Measurements from ENCODE around the gene SIM2.

Gene SIM2

DNA sequence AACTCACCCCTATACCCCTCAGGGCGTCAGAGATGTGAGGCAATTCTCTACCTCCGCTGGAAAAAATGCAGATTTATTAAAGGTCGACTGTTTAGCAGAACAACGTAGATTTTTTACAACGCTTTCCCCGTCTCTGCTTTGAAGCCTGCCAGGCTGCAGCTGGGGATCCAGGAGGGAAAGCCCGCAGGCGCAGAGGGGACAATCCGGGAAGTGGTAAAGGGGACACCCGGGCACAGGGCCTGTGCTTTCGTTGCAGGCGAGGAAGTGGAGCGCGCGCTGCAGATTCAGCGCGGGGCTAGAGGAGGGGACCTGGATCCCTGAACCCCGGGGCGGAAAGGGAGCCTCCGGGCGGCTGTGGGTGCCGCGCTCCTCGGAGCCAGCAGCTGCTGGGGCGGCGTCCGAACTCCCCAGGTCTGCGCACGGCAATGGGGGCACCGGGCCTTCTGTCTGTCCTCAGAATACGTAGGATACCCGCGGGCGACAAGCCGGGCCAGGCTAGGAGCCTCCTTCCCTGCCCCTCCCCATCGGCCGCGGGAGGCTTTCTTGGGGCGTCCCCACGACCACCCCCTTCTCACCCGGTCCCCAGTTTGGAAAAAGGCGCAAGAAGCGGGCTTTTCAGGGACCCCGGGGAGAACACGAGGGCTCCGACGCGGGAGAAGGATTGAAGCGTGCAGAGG is 5.5 kb downstream of the SIM2 start:
- Histone ChIP-seq H3K4me3 (ENCODE audit: low read length) (no peak overlapping the region), H3K36me3 (ENCODE audit: control insufficient read depth, insufficient read depth, low read length) (no peaks in the 10 kb centered on the region), H3K9ac (ENCODE audit: low read length) (no peak overlapping the region), H3K9me3 (ENCODE audit: control insufficient read depth, low read length) (no peaks in the 10 kb centered on the region), H3K4me1 (ENCODE audit: control insufficient read depth, insufficient read depth, low read length) (peaks cover 42% of the 10 kb centered on the region), H3K27me3 (ENCODE audit: control insufficient read depth, insufficient read depth, low read length) (peaks cover 100% of the 10 kb centered on the region)

DNA sequence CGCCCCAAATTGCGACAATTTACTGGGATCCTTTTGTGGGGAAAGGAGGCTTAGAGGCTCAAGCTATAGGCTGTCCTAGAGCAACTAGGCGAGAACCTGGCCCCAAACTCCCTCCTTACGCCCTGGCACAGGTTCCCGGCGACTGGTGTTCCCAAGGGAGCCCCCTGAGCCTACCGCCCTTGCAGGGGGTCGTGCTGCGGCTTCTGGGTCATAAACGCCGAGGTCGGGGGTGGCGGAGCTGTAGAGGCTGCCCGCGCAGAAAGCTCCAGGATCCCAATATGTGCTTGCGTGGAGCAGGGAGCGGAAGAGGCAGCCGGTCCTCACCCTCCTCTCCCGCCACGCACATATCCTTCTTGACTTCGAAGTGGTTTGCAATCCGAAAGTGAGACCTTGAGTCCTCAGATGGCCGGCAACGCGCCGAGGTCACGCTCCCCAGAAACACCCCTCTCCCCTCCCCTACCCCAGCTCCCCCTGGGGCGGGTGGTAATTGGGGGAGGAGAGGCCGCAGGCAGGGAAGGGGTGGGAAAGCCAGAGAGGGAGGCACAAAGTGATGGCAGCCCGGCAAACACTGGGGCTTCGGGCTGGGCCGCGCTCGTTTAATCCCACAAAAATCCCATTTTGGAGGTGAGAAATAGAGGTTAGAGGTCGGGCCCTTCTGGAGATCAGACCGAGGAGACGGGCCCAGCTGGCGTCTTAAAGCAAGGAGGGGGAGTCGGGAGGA is 6.2 kb downstream of the SIM2 start:
- Histone ChIP-seq H3K4me1 (ENCODE audit: control insufficient read depth, insufficient read depth, low read length) (peaks cover 38% of the 10 kb centered on the region), H3K36me3 (ENCODE audit: control insufficient read depth, insufficient read depth, low read length) (no peaks in the 10 kb centered on the region), H3K9ac (ENCODE audit: low read length) (no peak overlapping the region), H3K27me3 (ENCODE audit: control insufficient read depth, insufficient read depth, low read length) (peaks cover 100% of the 10 kb centered on the region), H3K9me3 (ENCODE audit: control insufficient read depth, low read length) (no peaks in the 10 kb centered on the region), H3K4me3 (ENCODE audit: low read length) (no peak overlapping the region)

DNA sequence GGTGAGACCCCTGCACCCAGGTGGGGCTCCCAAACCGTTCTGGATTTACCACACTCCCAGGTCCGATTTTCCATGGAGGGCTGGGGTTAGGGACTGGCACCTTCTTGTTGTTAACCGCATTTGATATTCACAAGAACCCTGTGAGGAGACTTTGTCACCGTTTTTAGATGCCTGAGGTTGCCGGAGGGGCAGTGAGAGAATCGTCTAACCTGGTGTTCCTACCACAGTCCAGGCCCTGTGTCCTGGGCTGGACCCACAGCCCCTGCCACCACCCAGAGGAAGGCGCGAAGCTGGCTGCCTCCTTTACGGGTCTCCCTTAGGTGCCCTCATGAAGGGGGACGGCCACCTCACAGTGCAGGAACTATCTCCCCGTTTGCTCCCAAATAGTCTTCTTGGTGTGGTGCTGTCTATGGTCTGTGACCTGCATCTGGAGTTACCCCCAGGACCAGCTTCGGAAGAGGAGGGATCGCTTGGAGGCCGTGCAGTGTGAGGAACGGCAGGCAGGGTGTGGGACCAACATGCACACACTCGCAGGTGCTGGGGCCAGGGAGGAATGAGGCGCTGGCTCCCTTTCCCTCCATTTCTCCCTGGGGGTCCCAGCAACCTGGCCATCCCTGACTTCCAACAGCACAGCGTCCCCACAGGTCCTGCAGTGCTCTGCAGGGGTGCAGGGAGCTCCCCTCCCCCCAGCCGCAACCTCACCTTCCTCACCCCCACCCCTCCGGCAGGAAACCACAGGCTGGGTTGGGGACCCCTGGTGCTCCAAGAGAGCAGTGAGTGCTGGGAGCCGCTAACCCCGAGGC is 7.0 kb downstream of the SIM2 start:
- H3K4me1 ChIP-seq (ENCODE audit: control insufficient read depth, insufficient read depth, low read length), result peaks cover 30% of the 10 kb centered on the region
- H3K36me3 ChIP-seq (ENCODE audit: control insufficient read depth, insufficient read depth, low read length), result no peaks in the 10 kb centered on the region
- no peaks in the 10 kb centered on the region for H3K9me3 ChIP-seq (ENCODE audit: control insufficient read depth, low read length)
- no peak overlapping the region for H3K4me3 ChIP-seq (ENCODE audit: low read length)
- H3K27me3 ChIP-seq (ENCODE audit: control insufficient read depth, insufficient read depth, low read length), result peaks cover 100% of the 10 kb centered on the region
- H3K9ac ChIP-seq (ENCODE audit: low read length), result no peak overlapping the region

DNA sequence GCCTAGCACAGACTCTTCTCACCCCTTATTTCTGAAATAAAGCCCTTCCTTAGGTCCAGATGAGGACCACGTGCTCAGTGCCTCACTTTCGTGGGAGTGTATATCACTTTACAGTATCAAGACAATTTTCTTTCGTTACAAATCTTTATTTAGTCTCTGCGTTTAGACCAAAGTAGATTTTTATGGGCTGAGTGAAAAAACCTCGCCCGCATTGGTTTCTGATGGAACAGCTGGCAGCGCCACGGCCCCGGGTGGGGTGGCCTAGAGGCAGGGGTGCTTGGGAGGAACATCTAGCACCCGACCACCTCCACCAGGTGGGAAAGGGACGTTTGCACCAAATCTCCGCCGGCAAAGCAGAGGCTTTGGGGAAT is 7.6 kb downstream of the SIM2 start:
- Histone ChIP-seq H3K27me3 (ENCODE audit: control insufficient read depth, insufficient read depth, low read length) (peaks cover 94% of the 10 kb centered on the region), H3K9ac (ENCODE audit: low read length) (no peak overlapping the region), H3K36me3 (ENCODE audit: control insufficient read depth, insufficient read depth, low read length) (no peaks in the 10 kb centered on the region), H3K4me3 (ENCODE audit: low read length) (no peak overlapping the region), H3K4me1 (ENCODE audit: control insufficient read depth, insufficient read depth, low read length) (peaks cover 24% of the 10 kb centered on the region), H3K9me3 (ENCODE audit: control insufficient read depth, low read length) (no peaks in the 10 kb centered on the region)

DNA sequence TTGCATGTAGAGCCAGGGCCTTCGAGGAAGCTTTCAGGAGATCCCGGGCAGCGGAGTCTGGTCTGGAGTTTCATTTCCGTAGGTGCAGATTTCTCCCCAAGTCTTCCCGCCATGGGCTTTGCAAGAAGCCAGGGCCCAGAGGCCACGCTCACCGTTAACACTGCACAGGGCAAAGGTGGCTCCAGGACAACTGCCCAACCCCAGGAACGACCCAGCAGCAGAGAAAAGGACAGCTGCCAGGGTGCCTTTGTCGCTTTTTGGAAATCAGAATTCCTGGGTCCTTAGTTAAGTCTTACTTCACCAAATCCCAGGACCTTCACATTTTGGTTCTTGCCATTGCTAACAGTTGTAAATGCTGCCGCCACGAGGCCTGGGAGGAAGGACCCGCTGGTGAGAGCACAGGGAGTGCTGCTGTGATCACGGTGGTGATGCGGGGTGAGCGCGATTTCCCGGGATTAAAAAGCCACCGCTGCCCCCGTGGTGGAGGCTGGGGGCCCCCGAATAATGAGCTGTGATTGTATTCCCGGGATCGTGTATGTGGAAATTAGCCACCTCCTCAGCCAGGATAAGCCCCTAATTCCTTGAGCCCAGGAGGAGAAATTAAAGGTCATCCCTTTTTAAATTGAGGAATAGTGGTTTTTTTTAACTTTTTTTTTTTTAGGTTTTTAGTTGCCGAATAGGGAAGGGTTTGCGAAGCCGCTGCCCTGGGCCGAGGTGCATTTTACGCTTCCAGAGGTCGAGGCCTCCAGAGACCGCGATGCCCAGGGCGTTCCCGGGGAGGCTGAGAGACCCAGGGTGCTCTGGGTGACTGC is 8.2 kb downstream of the SIM2 start:
- no peaks in the 10 kb centered on the region for H3K9me3 ChIP-seq (ENCODE audit: control insufficient read depth, low read length)
- peaks cover 22% of the 10 kb centered on the region for H3K4me1 ChIP-seq (ENCODE audit: control insufficient read depth, insufficient read depth, low read length)
- no peaks in the 10 kb centered on the region for H3K36me3 ChIP-seq (ENCODE audit: control insufficient read depth, insufficient read depth, low read length)
- no peak overlapping the region for H3K4me3 ChIP-seq (ENCODE audit: low read length)
- H3K9ac ChIP-seq (ENCODE audit: low read length), result no peak overlapping the region
- peaks cover 90% of the 10 kb centered on the region for H3K27me3 ChIP-seq (ENCODE audit: control insufficient read depth, insufficient read depth, low read length)

DNA sequence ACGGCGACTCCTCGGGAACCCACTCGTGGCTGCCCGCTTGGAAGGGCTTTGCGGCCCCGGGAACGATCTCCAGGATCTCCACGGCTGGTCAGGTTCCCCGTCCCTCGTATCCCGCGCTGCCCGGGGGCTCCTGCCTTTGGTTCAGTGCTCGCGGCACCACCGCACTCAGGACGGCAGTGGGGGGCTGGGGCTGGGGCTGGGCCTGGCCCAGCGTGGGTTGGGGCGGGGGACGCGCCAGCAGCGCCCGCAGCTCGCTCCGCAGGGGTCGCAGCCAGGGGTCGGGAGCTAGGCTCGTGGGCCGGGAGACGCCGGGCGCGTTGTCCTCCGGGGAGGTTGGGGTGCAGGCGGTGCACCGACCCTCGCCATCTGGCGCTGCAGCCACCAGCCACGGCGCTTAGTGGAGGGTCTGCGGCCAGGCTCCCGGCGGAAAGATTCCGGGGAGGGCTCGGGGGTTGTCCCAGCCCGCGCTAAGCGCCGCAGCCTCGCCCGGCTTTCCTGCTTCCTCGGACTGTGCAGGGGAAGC is 8.9 kb downstream of the SIM2 start:
- H3K4me3 ChIP-seq (ENCODE audit: low read length), result no peak overlapping the region
- H3K27me3 ChIP-seq (ENCODE audit: control insufficient read depth, insufficient read depth, low read length), result peaks cover 86% of the 10 kb centered on the region
- peaks cover 22% of the 10 kb centered on the region for H3K4me1 ChIP-seq (ENCODE audit: control insufficient read depth, insufficient read depth, low read length)
- no peaks in the 10 kb centered on the region for H3K36me3 ChIP-seq (ENCODE audit: control insufficient read depth, insufficient read depth, low read length)
- H3K9me3 ChIP-seq (ENCODE audit: control insufficient read depth, low read length), result no peaks in the 10 kb centered on the region
- H3K9ac ChIP-seq (ENCODE audit: low read length), result no peak overlapping the region

DNA sequence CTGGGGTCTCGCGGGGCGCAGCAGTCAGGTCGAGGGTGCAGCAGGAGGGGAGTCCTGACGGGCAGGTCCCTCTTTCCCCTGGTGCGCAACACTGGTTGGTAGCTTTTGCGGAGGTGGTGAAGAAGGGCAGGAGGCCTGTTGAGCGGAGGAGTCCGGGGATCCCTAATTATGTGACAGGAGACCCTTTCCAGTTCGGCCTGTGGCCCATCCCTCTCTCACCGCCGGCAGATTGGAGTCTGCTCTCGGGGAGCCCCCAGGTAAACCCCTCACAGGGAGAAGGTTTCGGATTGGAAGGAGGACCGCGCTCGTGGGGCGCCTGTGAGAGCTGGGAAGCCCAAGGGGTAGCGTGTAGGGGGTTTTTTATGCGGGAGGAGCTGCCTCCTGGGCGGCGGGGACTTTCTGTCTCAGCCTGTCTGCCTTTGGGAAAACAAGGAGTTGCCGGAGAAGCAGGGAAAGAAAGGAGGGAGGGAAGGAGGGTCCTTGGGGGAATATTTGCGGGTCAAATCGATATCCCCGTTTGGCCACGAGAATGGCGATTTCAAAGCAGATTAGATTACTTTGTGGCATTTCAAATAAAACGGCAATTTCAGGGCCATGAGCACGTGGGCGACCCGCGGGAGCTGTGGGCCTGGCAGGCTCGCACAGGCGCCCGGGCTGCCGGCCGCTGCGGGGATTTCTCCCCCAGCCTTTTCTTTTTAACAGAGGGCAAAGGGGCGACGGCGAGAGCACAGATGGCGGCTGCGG is 9.5 kb downstream of the SIM2 start:
- Histone ChIP-seq H3K4me3 (ENCODE audit: low read length) (no peak overlapping the region), H3K36me3 (ENCODE audit: control insufficient read depth, insufficient read depth, low read length) (no peaks in the 10 kb centered on the region), H3K27me3 (ENCODE audit: control insufficient read depth, insufficient read depth, low read length) (peaks cover 80% of the 10 kb centered on the region), H3K9ac (ENCODE audit: low read length) (no peak overlapping the region), H3K9me3 (ENCODE audit: control insufficient read depth, low read length) (no peaks in the 10 kb centered on the region), H3K4me1 (ENCODE audit: control insufficient read depth, insufficient read depth, low read length) (peaks cover 22% of the 10 kb centered on the region)

DNA sequence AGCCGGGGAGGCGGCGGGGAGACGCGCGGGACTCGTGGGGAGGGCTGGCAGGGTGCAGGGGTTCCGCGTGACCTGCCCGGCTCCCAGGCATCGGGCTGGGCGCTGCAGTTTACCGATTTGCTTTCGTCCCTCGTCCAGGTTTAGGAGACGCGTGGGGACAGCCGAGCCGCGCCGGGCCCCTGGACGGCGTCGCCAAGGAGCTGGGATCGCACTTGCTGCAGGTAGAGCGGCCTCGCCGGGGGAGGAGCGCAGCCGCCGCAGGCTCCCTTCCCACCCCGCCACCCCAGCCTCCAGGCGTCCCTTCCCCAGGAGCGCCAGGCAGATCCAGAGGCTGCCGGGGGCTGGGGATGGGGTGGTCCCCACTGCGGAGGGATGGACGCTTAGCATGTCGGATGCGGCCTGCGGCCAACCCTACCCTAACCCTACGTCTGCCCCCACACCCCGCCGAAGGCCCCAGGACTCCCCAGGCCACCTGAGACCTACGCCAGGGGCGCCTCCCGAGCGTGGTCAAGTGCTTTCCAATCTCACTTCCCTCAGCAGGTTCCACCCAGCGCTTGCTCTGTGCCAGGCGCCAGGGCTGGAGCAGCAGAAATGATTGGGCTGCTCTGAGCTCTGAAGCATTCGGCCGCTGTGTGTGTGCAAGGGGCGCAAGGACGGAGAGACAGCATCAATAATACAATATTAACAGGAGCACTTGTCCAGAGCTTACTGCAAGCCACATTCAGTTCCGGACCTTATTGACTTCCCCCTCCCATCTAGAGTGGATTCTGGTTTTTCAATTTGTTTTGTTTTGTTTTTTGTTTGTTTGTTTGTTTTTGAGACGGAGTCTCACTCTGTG is 10.3 kb downstream of the SIM2 start:
- no peak overlapping the region for H3K4me3 ChIP-seq (ENCODE audit: low read length)
- H3K4me1 ChIP-seq (ENCODE audit: control insufficient read depth, insufficient read depth, low read length), result peaks cover 22% of the 10 kb centered on the region
- H3K9ac ChIP-seq (ENCODE audit: low read length), result no peak overlapping the region
- no peaks in the 10 kb centered on the region for H3K36me3 ChIP-seq (ENCODE audit: control insufficient read depth, insufficient read depth, low read length)
- peaks cover 72% of the 10 kb centered on the region for H3K27me3 ChIP-seq (ENCODE audit: control insufficient read depth, insufficient read depth, low read length)
- H3K9me3 ChIP-seq (ENCODE audit: control insufficient read depth, low read length), result no peaks in the 10 kb centered on the region

DNA sequence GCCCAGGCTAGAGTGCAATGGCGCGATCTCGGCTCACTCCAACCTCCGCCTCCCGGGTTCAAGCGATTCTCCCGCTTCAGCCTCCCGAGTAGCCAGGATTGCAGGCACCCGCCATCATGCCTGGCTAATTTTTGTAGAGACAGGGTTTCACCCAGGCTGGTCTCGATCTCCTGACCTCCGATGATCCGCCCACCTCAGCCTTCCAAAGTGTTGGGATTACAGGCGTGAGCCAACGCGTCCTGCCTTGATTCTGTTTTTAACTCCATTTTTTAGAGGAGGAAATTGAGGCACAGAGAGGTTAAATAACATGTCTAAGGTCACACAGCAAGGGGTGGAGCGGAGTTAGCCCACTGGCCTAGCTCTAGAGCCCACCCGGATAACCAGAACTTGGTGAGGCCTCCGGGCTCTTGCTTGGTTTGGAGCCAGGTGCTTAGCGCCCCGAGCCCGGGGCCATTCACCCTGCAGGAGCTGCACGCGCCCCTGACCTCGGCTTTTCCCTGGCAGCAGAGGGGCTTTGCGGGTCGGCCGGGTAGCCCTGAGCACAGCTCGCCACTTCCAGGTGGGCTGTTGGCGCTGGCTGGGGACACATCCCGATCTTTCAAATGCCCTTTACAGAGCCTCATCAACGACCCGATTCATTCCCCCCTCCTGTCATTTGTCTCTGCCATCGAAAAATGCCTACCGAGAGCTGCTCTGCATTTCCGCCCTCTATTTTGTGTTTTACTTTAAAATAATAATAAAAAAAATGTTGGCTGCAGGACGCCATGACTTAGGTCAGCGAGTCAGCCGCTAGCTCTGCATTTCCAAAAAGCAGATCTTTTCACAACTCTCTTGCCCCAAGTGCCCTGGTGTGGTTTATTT is 11.2 kb downstream of the SIM2 start:
- Histone ChIP-seq H3K4me1 (ENCODE audit: control insufficient read depth, insufficient read depth, low read length) (peaks cover 17% of the 10 kb centered on the region), H3K9me3 (ENCODE audit: control insufficient read depth, low read length) (no peaks in the 10 kb centered on the region), H3K9ac (ENCODE audit: low read length) (no peak overlapping the region), H3K27me3 (ENCODE audit: control insufficient read depth, insufficient read depth, low read length) (peaks cover 67% of the 10 kb centered on the region), H3K36me3 (ENCODE audit: control insufficient read depth, insufficient read depth, low read length) (no peaks in the 10 kb centered on the region), H3K4me3 (ENCODE audit: low read length) (no peak overlapping the region)

DNA sequence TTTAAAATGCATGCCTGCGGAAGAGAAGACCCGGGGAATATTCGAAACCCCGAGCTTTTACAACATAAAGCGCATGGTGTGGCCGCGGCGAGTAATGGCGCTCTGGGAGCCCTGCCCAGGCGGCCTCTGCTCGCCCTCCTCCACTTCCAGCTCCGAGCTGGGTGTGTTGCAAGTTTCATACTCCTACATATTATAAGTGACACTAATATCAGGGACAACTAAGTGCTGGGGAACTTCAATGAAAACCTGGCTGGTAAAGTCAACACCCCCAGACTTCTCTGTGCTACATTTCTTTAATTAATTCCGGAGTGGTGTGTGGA is 11.8 kb downstream of the SIM2 start:
- Histone ChIP-seq H3K27me3 (ENCODE audit: control insufficient read depth, insufficient read depth, low read length) (peaks cover 61% of the 10 kb centered on the region), H3K9ac (ENCODE audit: low read length) (no peak overlapping the region)

More for the DNA sequence above, 11.8 kb downstream of the SIM2 start:
- no peaks in the 10 kb centered on the region for H3K36me3 ChIP-seq (ENCODE audit: control insufficient read depth, insufficient read depth, low read length)
- peaks cover 17% of the 10 kb centered on the region for H3K4me1 ChIP-seq (ENCODE audit: control insufficient read depth, insufficient read depth, low read length)
- H3K9me3 ChIP-seq (ENCODE audit: control insufficient read depth, low read length), result no peaks in the 10 kb centered on the region
- no peak overlapping the region for H3K4me3 ChIP-seq (ENCODE audit: low read length)

Measured in mucosa of stomach (tissue), 1 donor.